Cardiac muscle cell (in vitro differentiated cells and primary cell): Measurements from ENCODE around the gene SLC35C1. TPM values are rescaled to one million over a fixed set of nuclear protein-coding genes. Genes with fewer than 3 reads are reported as not detected.
"Not testable (repeated sequence)": the region's sequence is repeated elsewhere in the genome, so short reads cannot be mapped to it uniquely, and the experiment has no call there.

ENCODE experiments used
- DNase-seq, 2 donors: peaks; one replicate each; pipeline versions ENCODE4 v3.0.0 to v3.0.0-alpha.2; 2010 to 2017; ENCODE audit warnings: low read depth in 1 of 2, low spot score in 1 of 2
- H3K27ac ChIP-seq: fragments of 200-600 bp; sonication (generic); 2 replicates; pipeline ENCODE4 v1.5.1; 2016
- H3K27me3 ChIP-seq: fragments of 200-600 bp; sonication (generic); 2 replicates; pipeline ENCODE4 v1.6.0; 2016; ENCODE audit warnings: control low read depth
- H3K36me3 ChIP-seq: fragments of 200-600 bp; sonication (generic); 2 replicates; pipeline ENCODE4 v1.5.1; 2016; ENCODE audit warnings: control low read depth
- H3K4me1 ChIP-seq: fragments of 200-600 bp; sonication (generic); 2 replicates; pipeline ENCODE4 v1.8.1; 2017; ENCODE audit warnings: low read depth, mild to moderate bottlenecking, mixed run types
- H3K4me3 ChIP-seq: fragments of 200-600 bp; sonication (generic); 2 replicates; pipeline ENCODE4 v1.5.1; 2016; ENCODE audit warnings: mild to moderate bottlenecking
- H3K9me3 ChIP-seq: fragments of 200-600 bp; sonication (generic); 2 replicates; pipeline ENCODE4 v1.5.1; 2017; ENCODE audit warnings: low read depth, mild to moderate bottlenecking, control low read depth
- polyA plus RNA-seq: library from polyadenylated mRNA; unstranded; fragments of >200 nt; fragmentation: Nextera tagmentation; extraction: Ambion mirVana; gene quantifications from 2 replicates; pipeline ENCODE4 v1.2.1, GENCODE V29; 2016
- total RNA-seq: library from RNA; depleted of rRNA; stranded (reverse); fragments of >200 nt; gene quantifications from 2 replicates; pipeline ENCODE4 v1.2.3, GENCODE V29; 2016
- TF ChIP-seq, protein P1 (sequence below): IDR thresholded peaks from 2 replicates; pipeline ENCODE4 v1.5.1; 2012; ENCODE audit warnings: low read depth, mild to moderate bottlenecking, low read length

The SLC35C1 gene
- total and polyA plus RNA-seq, 2 experiments from 2014 or later, result 8.1 to 15.1 TPM

DNA sequence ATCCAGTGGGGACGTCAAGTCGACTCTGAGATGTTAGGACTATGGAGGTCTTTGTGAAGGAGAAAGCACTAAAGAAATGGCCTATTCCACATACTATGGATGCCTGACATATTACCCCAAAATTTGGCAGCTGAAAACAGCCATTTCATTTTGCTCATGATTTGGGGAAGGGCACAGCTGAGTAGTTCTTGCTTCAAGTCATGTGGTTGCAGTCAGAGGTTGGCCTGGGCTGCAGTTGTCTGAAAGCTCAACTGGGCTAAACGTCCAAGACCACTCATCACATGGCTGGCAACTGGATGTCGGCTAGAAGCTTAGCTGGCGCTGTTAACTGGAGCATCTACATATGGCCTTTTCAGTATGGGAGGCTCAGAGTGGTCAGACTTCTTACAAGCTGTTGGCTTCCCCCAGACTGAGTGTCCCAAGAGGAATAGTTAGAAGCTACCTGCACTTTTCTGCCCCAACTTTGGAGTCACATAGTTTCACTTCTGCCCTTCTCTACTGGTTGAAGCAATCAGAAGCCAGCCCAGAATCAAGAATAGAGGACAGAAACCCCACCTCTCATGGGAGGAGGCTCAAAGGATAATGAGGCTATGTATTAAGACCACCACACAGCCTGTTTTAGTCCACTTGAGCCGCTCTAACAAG lies 14.1 kb downstream of the SLC35C1 start:
- Histone ChIP-seq H3K27ac (no peak overlapping the region), H3K4me3 (no peak overlapping the region), H3K4me1 (peaks cover 14% of the 10 kb centered on the region), H3K27me3 (no peaks in the 10 kb centered on the region), H3K9me3 (no peaks in the 10 kb centered on the region), H3K36me3 (no peaks in the 10 kb centered on the region)
- DNase-seq, result no peak
- TF ChIP-seq, protein P1, sequence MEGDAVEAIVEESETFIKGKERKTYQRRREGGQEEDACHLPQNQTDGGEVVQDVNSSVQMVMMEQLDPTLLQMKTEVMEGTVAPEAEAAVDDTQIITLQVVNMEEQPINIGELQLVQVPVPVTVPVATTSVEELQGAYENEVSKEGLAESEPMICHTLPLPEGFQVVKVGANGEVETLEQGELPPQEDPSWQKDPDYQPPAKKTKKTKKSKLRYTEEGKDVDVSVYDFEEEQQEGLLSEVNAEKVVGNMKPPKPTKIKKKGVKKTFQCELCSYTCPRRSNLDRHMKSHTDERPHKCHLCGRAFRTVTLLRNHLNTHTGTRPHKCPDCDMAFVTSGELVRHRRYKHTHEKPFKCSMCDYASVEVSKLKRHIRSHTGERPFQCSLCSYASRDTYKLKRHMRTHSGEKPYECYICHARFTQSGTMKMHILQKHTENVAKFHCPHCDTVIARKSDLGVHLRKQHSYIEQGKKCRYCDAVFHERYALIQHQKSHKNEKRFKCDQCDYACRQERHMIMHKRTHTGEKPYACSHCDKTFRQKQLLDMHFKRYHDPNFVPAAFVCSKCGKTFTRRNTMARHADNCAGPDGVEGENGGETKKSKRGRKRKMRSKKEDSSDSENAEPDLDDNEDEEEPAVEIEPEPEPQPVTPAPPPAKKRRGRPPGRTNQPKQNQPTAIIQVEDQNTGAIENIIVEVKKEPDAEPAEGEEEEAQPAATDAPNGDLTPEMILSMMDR, result no peak

DNA sequence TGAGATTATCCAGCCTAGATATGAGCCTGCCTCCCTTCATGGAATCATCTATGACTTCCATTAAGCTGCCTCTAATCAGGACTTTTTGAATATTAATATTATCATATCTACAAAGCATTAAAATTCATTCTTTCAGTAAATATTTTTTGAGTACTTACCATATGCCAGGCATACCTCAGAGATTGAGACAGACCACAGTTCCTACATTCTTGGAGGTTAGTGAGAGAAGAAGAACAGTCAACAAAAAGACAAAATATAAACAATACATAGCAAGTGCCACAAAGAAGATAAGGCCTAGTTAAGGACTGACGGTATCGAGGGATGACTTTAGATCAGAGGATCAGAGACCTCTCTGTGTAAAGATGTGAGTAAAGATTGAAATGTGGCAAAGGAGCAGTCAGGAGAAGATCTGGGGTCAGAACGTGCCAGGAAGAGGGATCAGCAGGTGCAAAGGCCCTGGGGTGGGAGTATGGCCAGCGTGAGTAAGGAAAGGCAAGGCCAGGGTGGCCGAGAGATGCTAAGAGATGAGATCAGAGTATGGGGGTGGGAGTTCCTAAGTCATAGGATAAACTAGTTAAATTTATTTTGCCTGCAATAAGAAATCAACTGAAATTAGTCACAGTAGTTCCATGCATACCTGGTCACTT lies 15.4 kb downstream of the SLC35C1 start:
- no peaks in the 10 kb centered on the region for H3K36me3 ChIP-seq
- no peak for DNase-seq
- no peaks in the 10 kb centered on the region for H3K9me3 ChIP-seq
- no peaks in the 10 kb centered on the region for H3K27me3 ChIP-seq
- H3K4me1 ChIP-seq, result peaks cover 16% of the 10 kb centered on the region
- TF ChIP-seq, protein P1, result no peak
- H3K4me3 ChIP-seq, result no peak overlapping the region
- H3K27ac ChIP-seq, result no peak overlapping the region

DNA sequence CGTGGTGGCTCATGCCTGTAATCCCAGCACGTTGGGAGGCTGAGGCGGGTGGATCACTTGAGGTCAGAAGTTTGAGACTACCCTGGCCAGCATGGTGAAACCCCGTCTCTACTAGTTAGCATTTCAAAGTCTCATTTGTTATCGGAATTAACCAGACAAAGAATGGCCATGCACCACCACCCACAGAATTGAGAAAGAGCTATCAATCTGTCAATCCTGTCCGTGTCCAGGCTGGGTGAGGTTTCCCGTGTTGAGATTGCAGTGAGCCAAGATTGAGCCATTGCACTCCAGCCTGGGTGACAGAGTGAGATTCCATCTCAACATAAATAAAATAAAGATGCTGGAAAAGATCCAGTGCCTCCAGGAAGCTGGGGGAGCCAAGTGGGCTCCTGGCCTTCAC lies 21.5 kb downstream of the SLC35C1 start:
- not testable (repeated sequence) for H3K27me3 ChIP-seq, H3K27ac ChIP-seq, H3K4me3 ChIP-seq, H3K9me3 ChIP-seq, H3K36me3 ChIP-seq, DNase-seq
- peaks cover 16% of the 10 kb centered on the region for H3K4me1 ChIP-seq

DNA sequence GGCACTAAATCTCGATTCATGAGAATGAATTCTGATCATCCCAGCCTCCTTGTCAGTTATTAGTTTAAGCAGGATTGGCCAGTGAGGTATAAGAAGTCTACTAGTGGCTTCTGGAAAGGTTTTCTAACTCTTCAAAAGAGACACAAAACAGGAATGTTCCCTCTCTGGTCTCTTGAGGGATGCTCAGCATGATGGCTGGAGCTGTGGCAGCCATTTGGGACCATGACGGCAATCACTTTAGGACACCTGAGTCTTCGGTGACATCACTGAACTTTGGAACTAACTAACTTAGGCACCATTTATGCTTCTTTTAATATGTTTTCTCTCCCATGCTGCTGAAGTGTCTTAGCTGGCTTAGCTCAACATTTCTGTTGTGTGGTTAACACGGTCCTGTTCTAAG lies 22.2 kb downstream of the SLC35C1 start:
- Histone ChIP-seq H3K4me1 (peaks cover 16% of the 10 kb centered on the region), H3K4me3 (no peak overlapping the region), H3K36me3 (no peaks in the 10 kb centered on the region), H3K27me3 (no peaks in the 10 kb centered on the region), H3K27ac (no peak overlapping the region), H3K9me3 (no peaks in the 10 kb centered on the region)
- no peak for DNase-seq
- TF ChIP-seq, protein P1, result no peak

DNA sequence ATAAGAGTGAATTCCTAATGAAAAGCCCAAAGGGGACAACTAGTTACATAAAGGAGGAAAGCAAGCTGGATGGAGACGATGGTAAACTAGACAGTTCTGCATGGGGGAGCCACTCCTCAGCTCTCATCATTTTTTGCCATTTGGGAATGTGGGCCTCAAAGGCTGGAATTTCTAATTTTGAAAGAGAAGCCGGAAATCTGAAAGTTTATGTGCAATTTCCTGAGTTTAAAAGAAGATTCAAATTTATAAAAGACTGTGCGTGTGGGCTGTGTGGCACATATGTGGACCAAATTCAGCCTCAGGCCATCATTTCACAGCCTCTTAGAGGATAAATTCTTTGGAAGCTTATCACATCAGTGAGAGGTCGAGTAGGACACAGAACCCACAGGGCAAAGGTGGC lies 24.0 kb downstream of the SLC35C1 start:
- no peak for DNase-seq
- Histone ChIP-seq H3K27ac (no peak overlapping the region), H3K4me3 (no peak overlapping the region), H3K27me3 (no peaks in the 10 kb centered on the region), H3K4me1 (peaks cover 2% of the 10 kb centered on the region), H3K9me3 (no peaks in the 10 kb centered on the region), H3K36me3 (no peaks in the 10 kb centered on the region)
- TF ChIP-seq, protein P1, result no peak

DNA sequence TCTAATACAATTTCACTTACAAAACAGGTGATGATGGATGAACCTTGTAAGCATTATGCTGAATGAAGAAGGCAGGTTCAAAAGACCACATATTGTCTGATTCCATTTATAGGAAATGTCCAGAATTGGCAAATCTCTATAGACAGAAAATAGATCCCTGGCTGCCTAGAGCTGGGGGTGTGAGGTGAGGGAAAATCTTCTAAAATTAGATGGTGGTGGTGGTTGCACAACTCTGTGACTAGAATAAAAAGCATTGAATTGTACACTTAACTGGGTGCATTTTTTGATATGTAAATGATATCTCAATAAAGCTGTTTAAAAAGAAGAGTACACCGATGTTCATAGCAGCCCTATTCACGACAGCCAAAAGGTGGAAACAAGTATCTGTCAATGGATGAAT lies 25.6 kb downstream of the SLC35C1 start:
- TF ChIP-seq, protein P1, result no peak
- DNase-seq, result no peak
- Histone ChIP-seq H3K27ac (no peak overlapping the region), H3K4me1 (no peaks in the 10 kb centered on the region), H3K4me3 (no peak overlapping the region), H3K36me3 (no peaks in the 10 kb centered on the region), H3K9me3 (no peaks in the 10 kb centered on the region), H3K27me3 (peaks cover 1% of the 10 kb centered on the region)
